Mucosa of gallbladder (tissue), 1 donor: ENCODE data around the gene ADAMTS7. TPM values are rescaled to one million over a fixed set of nuclear protein-coding genes. Genes with fewer than 3 reads are reported as not detected.
A peak's percentile ranks its signal among the peaks of the same experiment; 100 is the strongest.
"Not testable (repeated sequence)": the region's sequence is repeated elsewhere in the genome, so short reads cannot be mapped to it uniquely, and the experiment has no call there.

Source experiments
- DNase-seq: peaks from one replicate; pipeline ENCODE4 v3.0.0-alpha.2; 2020; ENCODE audit warnings: low spot score
- total RNA-seq: library from RNA; stranded (reverse); gene quantifications from one replicate; pipeline ENCODE4 v1.2.1, GENCODE V29; 2021
- donor health status: DM: no; HTN: no; CAD: no.

Gene ADAMTS7
- total RNA-seq, 1 donor from 2014 or later: 13.8 TPM

GRCh38 chr15:78766041-78766440, 45.2 kb downstream of the ADAMTS7 start:
- no peak for DNase-seq

- DNase-seq: not testable (repeated sequence)
These were observed 46.0 kb downstream of the ADAMTS7 start for GRCh38 chr15:78765154-78765860.

GRCh38 chr15:78764340-78765153, 46.7 kb downstream of the ADAMTS7 start:
- DNase-seq: not testable (repeated sequence)

GRCh38 chr15:78763796-78764241, 47.4 kb downstream of the ADAMTS7 start:
- DNase-seq: no peak

GRCh38 chr15:78762985-78763795, 48.1 kb downstream of the ADAMTS7 start:
- no peak for DNase-seq

GRCh38 chr15:78762386-78762961, 48.8 kb downstream of the ADAMTS7 start:
- not testable (repeated sequence) for DNase-seq

GRCh38 chr15:78761891-78762385, 49.3 kb downstream of the ADAMTS7 start:
- no peak for DNase-seq

GRCh38 chr15:78761475-78761874, 49.8 kb downstream of the ADAMTS7 start:
- peak; percentile 49 for DNase-seq

- no peak for DNase-seq
These were observed 50.2 kb downstream of the ADAMTS7 start for GRCh38 chr15:78761020-78761419.

- not testable (repeated sequence) for DNase-seq
These were observed 51.0 kb downstream of the ADAMTS7 start for GRCh38 chr15:78760091-78760882.

GRCh38 chr15:78759361-78759998, 51.8 kb downstream of the ADAMTS7 start:
- DNase-seq: not testable (repeated sequence)

GRCh38 chr15:78758486-78759200, 52.6 kb downstream of the ADAMTS7 start:
- DNase-seq: not testable (repeated sequence)

GRCh38 chr15:78758084-78758483, 53.2 kb downstream of the ADAMTS7 start:
- DNase-seq: not testable (repeated sequence)

GRCh38 chr15:78757636-78757905, 53.7 kb downstream of the ADAMTS7 start:
- DNase-seq: no peak

GRCh38 chr15:78756781-78757635, 54.3 kb downstream of the ADAMTS7 start:
- not testable (repeated sequence) for DNase-seq

- not testable (repeated sequence) for DNase-seq
These were observed 55.2 kb downstream of the ADAMTS7 start for GRCh38 chr15:78755900-78756591.

- not testable (repeated sequence) for DNase-seq
These were observed 56.5 kb downstream of the ADAMTS7 start for GRCh38 chr15:78754637-78755280.
